Activated B cell treated with CpG ODN at 0.5 μM for 24 hours (primary cell): ENCODE results near the gene CD226. TPM values are rescaled to one million over a fixed set of nuclear protein-coding genes. Genes with fewer than 3 reads are reported as not detected.

Experiments
- ATAC-seq: fragments of 200-7000 bp; cut with Tn5 transposase; one replicate; pipeline ENCODE4 v1.10.0; 2021; ENCODE audit warnings: low read depth, mild to moderate bottlenecking, moderate library complexity
- CTCF ChIA-PET: fragments of 350-600 bp; sonication (Branson Sonifier 250); formaldehyde crosslinking; loops from one replicate; lab custom pipeline; 2021; ENCODE audit warnings: antibody characterized with exemption; lab: Charles Lee
- POLR2A ChIA-PET: fragments of 350-600 bp; sonication (Branson Sonifier 250); formaldehyde crosslinking; loops from one replicate; lab custom pipeline; 2021; ENCODE audit warnings: antibody characterized with exemption; lab: Charles Lee
- DNase-seq: peaks from one replicate; pipeline ENCODE4 v3.0.0; 2022
- H3K27ac Mint-ChIP-seq: one replicate; pipeline ENCODE4 v1.8.0; 2020; ENCODE audit warnings: mixed read lengths
- H3K27me3 Mint-ChIP-seq: one replicate; pipeline ENCODE4 v1.8.0; 2021; ENCODE audit warnings: mixed read lengths
- H3K36me3 Mint-ChIP-seq: one replicate; pipeline ENCODE4 v1.8.0; 2021; ENCODE audit warnings: low read depth, mixed read lengths
- H3K4me1 Mint-ChIP-seq: one replicate; pipeline ENCODE4 v1.8.0; 2021; ENCODE audit warnings: mixed read lengths
- H3K4me3 Mint-ChIP-seq: one replicate; pipeline ENCODE4 v1.8.0; 2020; ENCODE audit warnings: mild to moderate bottlenecking, mixed read lengths
- H3K9me3 Mint-ChIP-seq: one replicate; pipeline ENCODE4 v1.8.0; 2020; ENCODE audit warnings: mixed read lengths
- CTCF ChIP-seq: fragments of 200-600 bp; IDR thresholded peaks from one replicate; pipeline ENCODE4 v1.8.0; 2022; ENCODE audit warnings: antibody characterized with exemption, mild to moderate bottlenecking
- intact Hi-C: fragments of 100-400 bp; cut with micrococcal nuclease; formaldehyde crosslinking; loops from one replicate; pipeline ENCODE4 v1.15.1; 2024
- total RNA-seq: library from RNA; stranded (reverse); gene quantifications from 2 replicates; pipeline ENCODE4 v1.2.3, GENCODE V29; 2022

CD226 gene
- total RNA-seq, 1 donor from 2014 or later = 8.3 TPM

GRCh38 chr18:69935319-69936190 is 12.1 kb downstream of the CD226 start:
- H3K36me3 Mint-ChIP-seq = no peaks in the 10 kb centered on the region
- peak overlapping the region; percentile 30 for H3K27ac Mint-ChIP-seq
- ChIA-PET CTCF (no interaction called here), POLR2A (interaction anchor here (1.9 kb wide), 1 partner anchor 23 kb away, joined by 5 read pairs; no protein-coding TSS in a partner anchor)
- peaks cover 3% of the 10 kb centered on the region for H3K9me3 Mint-ChIP-seq
- no peak for TF ChIP-seq CTCF
- H3K4me1 Mint-ChIP-seq = peaks cover 9% of the 10 kb centered on the region
- no peaks in the 10 kb centered on the region for H3K27me3 Mint-ChIP-seq
- ATAC-seq = peak; percentile 72
- no peak for DNase-seq
- intact Hi-C loops = loop anchor here (1.0 kb wide), 1 partner anchor 13 kb away; no protein-coding TSS in a partner anchor
- no peak overlapping the region for H3K4me3 Mint-ChIP-seq

DNA sequence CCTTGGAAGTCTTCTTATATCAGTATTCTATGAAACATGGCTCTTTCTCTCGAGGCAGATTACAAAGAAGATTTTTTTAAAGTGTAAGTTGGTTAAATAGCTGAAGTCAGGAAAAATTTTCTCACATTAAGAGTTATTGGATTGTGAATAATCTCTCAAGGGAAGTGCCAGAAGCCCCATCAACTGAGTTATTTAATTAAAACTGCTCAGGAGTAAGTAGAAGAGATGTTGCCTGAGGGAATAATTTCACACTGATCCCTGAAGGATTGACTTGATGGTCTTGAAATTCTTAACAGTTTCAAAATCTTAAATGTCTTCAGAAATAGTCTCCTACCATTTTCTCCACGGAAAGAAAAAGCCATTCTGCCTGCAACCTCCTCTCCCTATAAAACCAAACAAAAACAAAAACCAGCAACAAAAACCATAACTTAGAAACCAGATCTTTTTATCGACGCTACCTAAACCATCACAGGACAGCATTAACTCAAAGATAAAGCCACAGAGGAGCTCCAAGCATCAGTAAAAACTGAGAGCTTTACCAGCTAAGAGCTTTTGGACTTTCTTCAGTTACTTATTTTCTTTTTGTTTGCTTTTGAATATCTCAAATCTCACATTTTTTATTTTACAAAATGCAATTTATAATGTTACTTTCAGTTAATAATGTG is 12.9 kb downstream of the CD226 start:
- no peak overlapping the region for H3K27ac Mint-ChIP-seq
- intact Hi-C loops = no loop called here
- no peak for ATAC-seq
- no peaks in the 10 kb centered on the region for H3K36me3 Mint-ChIP-seq
- ChIA-PET CTCF (no interaction called here), POLR2A (interaction anchor here (1.9 kb wide), 1 partner anchor 24 kb away, joined by 5 read pairs; no protein-coding TSS in a partner anchor)
- H3K4me3 Mint-ChIP-seq = no peak overlapping the region
- no peaks in the 10 kb centered on the region for H3K9me3 Mint-ChIP-seq
- DNase-seq = no peak
- no peaks in the 10 kb centered on the region for H3K27me3 Mint-ChIP-seq
- H3K4me1 Mint-ChIP-seq = peaks cover 2% of the 10 kb centered on the region
- TF ChIP-seq CTCF = no peak

DNA sequence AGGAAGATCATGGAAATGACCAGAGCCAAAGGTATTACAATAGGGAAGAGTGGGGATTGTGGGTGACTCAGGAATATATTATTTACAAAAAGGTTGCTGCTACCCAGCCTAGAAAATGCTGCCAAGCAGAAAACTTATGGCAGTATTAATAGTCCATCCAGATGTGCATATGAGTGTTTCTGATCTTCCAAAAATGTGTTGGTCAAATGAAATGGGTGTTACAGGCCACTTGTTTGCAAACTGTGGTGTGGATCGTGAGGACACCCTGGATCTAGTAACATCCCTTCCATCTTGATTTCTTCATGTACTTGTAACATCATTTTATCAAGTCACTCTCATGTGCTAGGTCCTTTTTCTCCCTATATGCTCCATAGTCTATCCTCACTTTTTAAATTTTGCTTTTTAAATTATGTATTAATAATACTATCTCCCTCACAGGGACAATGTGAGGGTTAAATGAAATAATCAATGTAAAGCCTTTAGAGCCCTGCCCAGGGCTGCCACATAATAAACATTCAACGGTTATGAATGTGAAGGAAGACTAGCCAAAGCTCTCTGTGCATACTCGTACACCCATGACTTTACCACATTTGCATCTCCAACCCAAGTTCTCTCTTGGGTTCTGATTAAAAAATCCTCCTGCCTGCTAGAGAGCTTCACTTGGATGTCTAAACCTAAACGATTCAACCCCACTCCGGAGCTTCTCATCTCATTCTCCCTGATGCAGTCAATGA is 18.5 kb downstream of the CD226 start:
- Mint-ChIP-seq H3K9me3 (no peaks in the 10 kb centered on the region), H3K36me3 (no peaks in the 10 kb centered on the region), H3K4me1 (no peaks in the 10 kb centered on the region), H3K4me3 (no peak overlapping the region), H3K27me3 (no peaks in the 10 kb centered on the region), H3K27ac (no peak overlapping the region)
- POLR2A ChIA-PET = interaction anchor here (0.6 kb wide), 1 partner anchor 56 kb away, joined by 3 read pairs; no protein-coding TSS in a partner anchor
- intact Hi-C loops = no loop called here
- no peak for TF ChIP-seq CTCF
- DNase-seq (no peak), ATAC-seq (no peak)
- CTCF ChIA-PET = no interaction called here

GRCh38 chr18:69916412-69916811 is 31.3 kb downstream of the CD226 start:
- no peaks in the 10 kb centered on the region for H3K9me3 Mint-ChIP-seq
- H3K4me3 Mint-ChIP-seq = no peak overlapping the region
- no peak overlapping the region for H3K27ac Mint-ChIP-seq
- H3K4me1 Mint-ChIP-seq = no peaks in the 10 kb centered on the region
- TF ChIP-seq CTCF = no peak
- DNase-seq (no peak), ATAC-seq (no peak)
- CTCF ChIA-PET = no interaction called here
- H3K27me3 Mint-ChIP-seq = no peaks in the 10 kb centered on the region
- intact Hi-C loops = no loop called here
- POLR2A ChIA-PET = no interaction called here
- H3K36me3 Mint-ChIP-seq = no peaks in the 10 kb centered on the region
